Immature natural killer cell (primary cell): ENCODE data around the gene AGFG1. TPM values are rescaled to one million over a fixed set of nuclear protein-coding genes. Genes with fewer than 3 reads are reported as not detected.
A peak's percentile ranks its signal among the peaks of the same experiment; 100 is the strongest.

Experiments used
- DNase-seq, 3 donors: peaks; one replicate each; pipeline ENCODE4 v3.0.0; 2022; ENCODE audit warnings: mixed read lengths in 1 of 3
- H3K27ac Mint-ChIP-seq, 6 donors: one replicate each; pipeline ENCODE4 v1.8.0; 2020; ENCODE audit warnings: mixed read lengths in 6 of 6, mild to moderate bottlenecking in 5 of 6, inconsistent platforms in 4 of 6, moderate library complexity in 3 of 6
- H3K27me3 Mint-ChIP-seq, 3 donors: one replicate each; pipeline ENCODE4 v1.8.0; 2020 to 2021; ENCODE audit warnings: low read depth in 3 of 3, mild to moderate bottlenecking in 3 of 3, mixed read lengths in 3 of 3, moderate library complexity in 3 of 3, inconsistent platforms in 1 of 3
- H3K36me3 Mint-ChIP-seq, 3 donors: one replicate each; pipeline ENCODE4 v1.8.0; 2020; ENCODE audit warnings: mixed read lengths in 3 of 3, inconsistent platforms in 2 of 3, mild to moderate bottlenecking in 2 of 3
- H3K4me1 Mint-ChIP-seq, 2 donors: one replicate each; pipeline ENCODE4 v1.8.0; 2020; ENCODE audit warnings: inconsistent platforms in 2 of 2, mild to moderate bottlenecking in 2 of 2, mixed read lengths in 2 of 2, moderate library complexity in 1 of 2
- H3K4me3 Mint-ChIP-seq, 5 donors: one replicate each; pipeline ENCODE4 v1.8.0; 2020; ENCODE audit warnings: mild to moderate bottlenecking in 5 of 5, mixed read lengths in 5 of 5, inconsistent platforms in 3 of 5, moderate library complexity in 3 of 5
- H3K9me3 Mint-ChIP-seq, 6 donors: one replicate each; pipeline ENCODE4 v1.8.0; 2020; ENCODE audit warnings: mild to moderate bottlenecking in 6 of 6, mixed read lengths in 6 of 6, inconsistent platforms in 4 of 6, moderate library complexity in 3 of 6
- polyA plus RNA-seq, 3 donors: library from polyadenylated mRNA; unstranded; fragments of 300-500 nt; fragmentation: Illumina TruSeq; gene quantifications; one replicate each; pipeline ENCODE4 v1.2.3, GENCODE V29; 2021

Gene AGFG1
- polyA plus RNA-seq, result 10 to 100 TPM; 11.3 to 14.2 (median 12.8) TPM

- Mint-ChIP-seq H3K36me3 (no peaks in the 10 kb centered on the region), H3K27ac (peak within 1 kb of the TSS; percentile 53 to 92 (median 76)), H3K4me3 (peak within 1 kb of the TSS; percentile 84 to 93 (median 86)), H3K9me3 (no peaks in the 10 kb centered on the region), H3K27me3 (peaks cover 3 to 4% (median 3%) of the 10 kb centered on the region in 3 donors), H3K4me1 (peaks cover 30 to 50% of the 10 kb centered on the region in 2 donors)
- peak; percentile 80 to 84 (median 83) for DNase-seq
Measured at GRCh38 chr2:227471924-227472264, at the start of gene AGFG1. Gene AGFG1 (plus strand): TSS chr2:227472156. CDS start chr2:227472422, 266 bp downstream.

GRCh38 chr2:227423656-227424499 lies 48.1 kb upstream of the AGFG1 start:
- Mint-ChIP-seq H3K27ac (no peak overlapping the region), H3K36me3 (no peaks in the 10 kb centered on the region), H3K4me1 (no peaks in the 10 kb centered on the region), H3K27me3 (peaks cover 2 to 4% (median 3%) of the 10 kb centered on the region in 3 donors), H3K4me3 (no peak overlapping the region), H3K9me3 (peaks cover 0 to 6% (median 0%) of the 10 kb centered on the region in 6 donors)
- DNase-seq, result no peak

- H3K4me1 Mint-ChIP-seq, result no peaks in the 10 kb centered on the region
- H3K27ac Mint-ChIP-seq, result no peak overlapping the region
- peaks cover 4 to 13% (median 6%) of the 10 kb centered on the region in 3 donors for H3K27me3 Mint-ChIP-seq
- H3K4me3 Mint-ChIP-seq, result no peak overlapping the region
- peaks cover 0 to 5% (median 5%) of the 10 kb centered on the region in 3 donors for H3K36me3 Mint-ChIP-seq
- DNase-seq, result no peak
- peaks cover 4 to 16% (median 13%) of the 10 kb centered on the region in 6 donors for H3K9me3 Mint-ChIP-seq
Measured at GRCh38 chr2:227428731-227429285, 43.1 kb upstream of the AGFG1 start.

GRCh38 chr2:227430639-227431038 lies 41.3 kb upstream of the AGFG1 start:
- Mint-ChIP-seq H3K4me1 (no peaks in the 10 kb centered on the region), H3K9me3 (peaks cover 4 to 18% (median 17%) of the 10 kb centered on the region in 6 donors), H3K27ac (no peak overlapping the region), H3K4me3 (no peak overlapping the region), H3K36me3 (peaks cover 0 to 5% (median 5%) of the 10 kb centered on the region in 3 donors), H3K27me3 (peaks cover 4 to 11% (median 6%) of the 10 kb centered on the region in 3 donors)
- no peak for DNase-seq

GRCh38 chr2:227433171-227433570 lies 38.8 kb upstream of the AGFG1 start:
- H3K27ac Mint-ChIP-seq, result no peak overlapping the region
- no peak overlapping the region for H3K4me3 Mint-ChIP-seq
- peaks cover 4 to 11% (median 6%) of the 10 kb centered on the region in 3 donors for H3K27me3 Mint-ChIP-seq
- no peaks in the 10 kb centered on the region for H3K4me1 Mint-ChIP-seq
- peaks cover 0 to 5% (median 5%) of the 10 kb centered on the region in 3 donors for H3K36me3 Mint-ChIP-seq
- H3K9me3 Mint-ChIP-seq, result peaks cover 4 to 18% (median 17%) of the 10 kb centered on the region in 6 donors
- DNase-seq, result no peak

- Mint-ChIP-seq H3K27ac (no peak overlapping the region), H3K27me3 (peaks cover 3 to 8% (median 8%) of the 10 kb centered on the region in 3 donors), H3K4me1 (no peaks in the 10 kb centered on the region), H3K36me3 (peaks cover 0 to 5% (median 5%) of the 10 kb centered on the region in 3 donors), H3K4me3 (no peak overlapping the region), H3K9me3 (peaks cover 4 to 18% (median 17%) of the 10 kb centered on the region in 6 donors)
- no peak for DNase-seq
Measured at GRCh38 chr2:227436436-227437174, 35.4 kb upstream of the AGFG1 start.

GRCh38 chr2:227439214-227439613 lies 32.7 kb upstream of the AGFG1 start:
- peaks cover 0 to 4% (median 0%) of the 10 kb centered on the region in 3 donors for H3K27me3 Mint-ChIP-seq
- no peak for DNase-seq
- no peaks in the 10 kb centered on the region for H3K36me3 Mint-ChIP-seq
- peaks cover 0 to 4% (median 1%) of the 10 kb centered on the region in 6 donors for H3K9me3 Mint-ChIP-seq
- no peak overlapping the region for H3K4me3 Mint-ChIP-seq
- no peak overlapping the region for H3K27ac Mint-ChIP-seq
- no peaks in the 10 kb centered on the region for H3K4me1 Mint-ChIP-seq

- no peaks in the 10 kb centered on the region for H3K4me1 Mint-ChIP-seq
- no peak overlapping the region for H3K4me3 Mint-ChIP-seq
- H3K27ac Mint-ChIP-seq, result no peak overlapping the region
- H3K9me3 Mint-ChIP-seq, result peaks cover 0 to 4% (median 0%) of the 10 kb centered on the region in 6 donors
- peaks cover 0 to 12% (median 3%) of the 10 kb centered on the region in 3 donors for H3K27me3 Mint-ChIP-seq
- no peak for DNase-seq
- no peaks in the 10 kb centered on the region for H3K36me3 Mint-ChIP-seq
Measured at GRCh38 chr2:227442639-227443038, 29.3 kb upstream of the AGFG1 start.

- Mint-ChIP-seq H3K27me3 (peaks cover 0 to 8% (median 3%) of the 10 kb centered on the region in 3 donors), H3K9me3 (peaks cover 0 to under 1% (median 0%) of the 10 kb centered on the region in 6 donors), H3K4me3 (no peak overlapping the region), H3K4me1 (no peaks in the 10 kb centered on the region), H3K36me3 (no peaks in the 10 kb centered on the region), H3K27ac (no peak overlapping the region)
- no peak for DNase-seq
Measured at GRCh38 chr2:227443889-227444568, 27.9 kb upstream of the AGFG1 start.

GRCh38 chr2:227447606-227448005 lies 24.4 kb upstream of the AGFG1 start:
- Mint-ChIP-seq H3K4me3 (no peak overlapping the region), H3K27ac (no peak overlapping the region), H3K4me1 (no peaks in the 10 kb centered on the region), H3K9me3 (no peaks in the 10 kb centered on the region), H3K36me3 (no peaks in the 10 kb centered on the region), H3K27me3 (peaks cover 0 to 12% (median 11%) of the 10 kb centered on the region in 3 donors)
- no peak for DNase-seq

GRCh38 chr2:227450311-227450841 lies 21.6 kb upstream of the AGFG1 start:
- Mint-ChIP-seq H3K27ac (no peak overlapping the region), H3K36me3 (no peaks in the 10 kb centered on the region), H3K9me3 (no peaks in the 10 kb centered on the region), H3K4me3 (no peak overlapping the region), H3K4me1 (no peaks in the 10 kb centered on the region), H3K27me3 (peaks cover 0 to 12% (median 11%) of the 10 kb centered on the region in 3 donors)
- DNase-seq, result no peak

- Mint-ChIP-seq H3K4me3 (no peak overlapping the region), H3K9me3 (no peaks in the 10 kb centered on the region), H3K36me3 (no peaks in the 10 kb centered on the region), H3K4me1 (no peaks in the 10 kb centered on the region), H3K27ac (no peak overlapping the region), H3K27me3 (peaks cover 0 to 13% (median 11%) of the 10 kb centered on the region in 3 donors)
- no peak for DNase-seq
Measured at GRCh38 chr2:227450926-227451654, 20.9 kb upstream of the AGFG1 start.

GRCh38 chr2:227451655-227451992 lies 20.3 kb upstream of the AGFG1 start:
- no peaks in the 10 kb centered on the region for H3K4me1 Mint-ChIP-seq
- no peaks in the 10 kb centered on the region for H3K36me3 Mint-ChIP-seq
- no peak overlapping the region for H3K4me3 Mint-ChIP-seq
- H3K27ac Mint-ChIP-seq, result no peak overlapping the region
- no peaks in the 10 kb centered on the region for H3K9me3 Mint-ChIP-seq
- no peak for DNase-seq
- H3K27me3 Mint-ChIP-seq, result peaks cover 0 to 11% (median 9%) of the 10 kb centered on the region in 3 donors
